PC-9 (cell line): ENCODE measurements around the gene SERPINA10. TPM values are rescaled to one million over a fixed set of nuclear protein-coding genes. Genes with fewer than 3 reads are reported as not detected.

Experiments
- BruUV-seq: library from RNA; stranded (reverse); fragments of 400-500 nt; replicated peaks from 2 replicates; lab custom pipeline; 2021; lab: Mats Ljungman, UMichigan
- CTCF ChIA-PET: fragments of 300-600 bp; sonication (Branson Sonifier 250); formaldehyde crosslinking; loops from one replicate; lab custom pipeline; 2022; ENCODE audit warnings: antibody characterized with exemption; lab: Charles Lee
- POLR2A ChIA-PET: fragments of 300-600 bp; sonication (Branson Sonifier 250); formaldehyde crosslinking; loops from one replicate; lab custom pipeline; 2022; ENCODE audit warnings: antibody characterized with exemption; ENCODE audit not compliant: unreplicated experiment; lab: Charles Lee
- DNase-seq, 2 experiments: peaks; one replicate each; pipeline versions ENCODE4 v3.0.0 to v3.0.0-alpha.2; 2015 to 2022; ENCODE audit warnings: mixed read lengths in 1 of 2
- H2AFZ ChIP-seq: fragments of 200-600 bp; sonication (generic); 2 replicates; pipeline ENCODE4 v1.8.1; 2017; ENCODE audit warnings: antibody characterized with exemption
- H3F3A ChIP-seq: fragments of 200-600 bp; sonication (generic); 2 replicates; pipeline ENCODE4 v1.8.1; 2017; ENCODE audit warnings: antibody characterized with exemption, mild to moderate bottlenecking, low read depth; ENCODE audit not compliant: insufficient read depth
- H3K27ac ChIP-seq: fragments of 200-600 bp; sonication (generic); 2 replicates; pipeline ENCODE4 v1.6.1; 2016; ENCODE audit warnings: mixed run types
- H3K27me3 ChIP-seq: fragments of 200-600 bp; sonication (generic); 2 replicates; pipeline ENCODE4 v1.6.1; 2016; ENCODE audit warnings: low read depth, mixed run types; ENCODE audit not compliant: insufficient read depth
- H3K36me3 ChIP-seq: fragments of 200-600 bp; sonication (generic); 2 replicates; pipeline ENCODE4 v1.6.1; 2016; ENCODE audit warnings: low read depth, mixed run types
- H3K4me1 ChIP-seq: fragments of 200-600 bp; sonication (generic); replicated peaks from 2 replicates; pipeline ENCODE4 v1.6.1; 2016; ENCODE audit warnings: mixed run types; ENCODE audit not compliant: insufficient read depth
- H3K4me2 ChIP-seq: fragments of 200-600 bp; sonication (generic); 2 replicates; pipeline ENCODE4 v1.6.1; 2017; ENCODE audit warnings: mixed run types
- H3K4me3 ChIP-seq: fragments of 200-600 bp; sonication (generic); 2 replicates; pipeline ENCODE4 v1.6.1; 2016; ENCODE audit warnings: mixed run types
- H3K79me2 ChIP-seq: fragments of 200-600 bp; sonication (generic); 2 replicates; pipeline ENCODE4 v1.6.1; 2017; ENCODE audit warnings: low read depth, mixed run types
- H3K9me2 ChIP-seq: fragments of 200-600 bp; sonication (generic); 2 replicates; pipeline ENCODE4 v1.8.1; 2017; ENCODE audit warnings: mild to moderate bottlenecking; ENCODE audit not compliant: insufficient read depth
- H3K9me3 ChIP-seq: fragments of 200-600 bp; sonication (generic); 2 replicates; pipeline ENCODE4 v1.8.1; 2016; ENCODE audit warnings: low read depth; ENCODE audit not compliant: insufficient read depth
- H4K20me1 ChIP-seq: fragments of 200-600 bp; sonication (generic); 2 replicates; pipeline ENCODE4 v1.8.1; 2017; ENCODE audit not compliant: insufficient read depth
- CTCF ChIP-seq: fragments of 200-600 bp; sonication (generic); conservative IDR thresholded peaks from 2 replicates; pipeline ENCODE4 v1.6.1; 2017; ENCODE audit warnings: mixed run types, antibody characterized with exemption, mild to moderate bottlenecking, moderate library complexity
- EZH2 ChIP-seq: fragments of 200-600 bp; sonication (generic); IDR thresholded peaks from 2 replicates; pipeline ENCODE4 v1.8.0; 2017; ENCODE audit warnings: antibody characterized with exemption, low read depth
- intact Hi-C: fragments of 100-400 bp; cut with micrococcal nuclease; formaldehyde crosslinking; loops from one replicate; pipeline ENCODE4 v1.10.0; 2022; ENCODE audit not compliant: unreplicated experiment
- total RNA-seq: library from RNA; stranded (reverse); gene quantifications from 2 replicates; pipeline ENCODE4 v1.2.3, GENCODE V29; 2021

Gene SERPINA10
- total RNA-seq, 1 experiment from 2014 or later, result not detected

- CTCF ChIA-PET, result no interaction called here
- no peak for TF ChIP-seq CTCF
- no peak for DNase-seq
Measured at GRCh38 chr14:94291906-94292525, 1.1 kb downstream of the SERPINA10 start.

GRCh38 chr14:94291159-94291905 lies 1.7 kb downstream of the SERPINA10 start:
- Histone ChIP-seq H3K9me2 (no peaks in the 10 kb centered on the region), H3K36me3 (no peaks in the 10 kb centered on the region), H3K4me1 (no peaks in the 10 kb centered on the region), H3K79me2 (no peaks in the 10 kb centered on the region), H3K9me3 (no peaks in the 10 kb centered on the region), H3K4me3 (no peak overlapping the region), H3K27ac (no peak overlapping the region), H3K4me2 (no peak overlapping the region), H3K27me3 (peaks cover 38% of the 10 kb centered on the region), H2AFZ (no peak overlapping the region), H4K20me1 (no peaks in the 10 kb centered on the region), H3F3A (no peaks in the 10 kb centered on the region)
- intact Hi-C loops, result no loop called here
- POLR2A ChIA-PET, result no interaction called here
- DNase-seq, result no peak
- CTCF ChIA-PET, result no interaction called here
- no TSS peak for BruUV-seq
- TF ChIP-seq EZH2 (no peak), CTCF (no peak)

More at GRCh38 chr14:94291906-94292525, 1.1 kb downstream of the SERPINA10 start:
- H3F3A ChIP-seq, result no peaks in the 10 kb centered on the region
- H3K27ac ChIP-seq, result no peak overlapping the region
- no peak overlapping the region for H3K4me2 ChIP-seq
- H3K9me2 ChIP-seq, result no peaks in the 10 kb centered on the region
- H4K20me1 ChIP-seq, result no peaks in the 10 kb centered on the region
- H3K4me3 ChIP-seq, result no peak overlapping the region
- H3K4me1 ChIP-seq, result no peaks in the 10 kb centered on the region
- H3K27me3 ChIP-seq, result peaks cover 36% of the 10 kb centered on the region
- H3K79me2 ChIP-seq, result no peaks in the 10 kb centered on the region
- H3K36me3 ChIP-seq, result no peaks in the 10 kb centered on the region
- no peaks in the 10 kb centered on the region for H3K9me3 ChIP-seq
- BruUV-seq, result no TSS peak
- intact Hi-C loops, result no loop called here
- no peak overlapping the region for H2AFZ ChIP-seq
- POLR2A ChIA-PET, result no interaction called here

GRCh38 chr14:94290197-94290596 lies 2.9 kb downstream of the SERPINA10 start:
- H3K27me3 ChIP-seq, result peaks cover 38% of the 10 kb centered on the region
- no peak overlapping the region for H2AFZ ChIP-seq
- H3K9me2 ChIP-seq, result no peaks in the 10 kb centered on the region
- H4K20me1 ChIP-seq, result no peaks in the 10 kb centered on the region
- H3K79me2 ChIP-seq, result no peaks in the 10 kb centered on the region
- CTCF ChIA-PET, result no interaction called here
- H3F3A ChIP-seq, result no peaks in the 10 kb centered on the region
- no peak overlapping the region for H3K4me3 ChIP-seq
- intact Hi-C loops, result no loop called here
- TF ChIP-seq CTCF, result no peak
- TF ChIP-seq EZH2, result no peak
- POLR2A ChIA-PET, result no interaction called here
- no peak overlapping the region for H3K4me2 ChIP-seq
- no peaks in the 10 kb centered on the region for H3K36me3 ChIP-seq
- no TSS peak for BruUV-seq
- H3K9me3 ChIP-seq, result no peaks in the 10 kb centered on the region
- no peaks in the 10 kb centered on the region for H3K4me1 ChIP-seq
- DNase-seq, result no peak
- no peak overlapping the region for H3K27ac ChIP-seq
